Measurements from ENCODE around the gene AGER. TPM values are rescaled to one million over a fixed set of nuclear protein-coding genes. Genes with fewer than 3 reads are reported as not detected.
"Not testable (repeated sequence)": the region's sequence is repeated elsewhere in the genome, so short reads cannot be mapped to it uniquely, and the experiment has no call there.

Gene AGER
- total RNA-seq, 2 experiments from 2014 or later, result 20.7 to 22.0 TPM

- Mint-ChIP-seq H3K27ac (no peak within 1 kb of the TSS), H3K4me1 (peaks cover 32% of the 10 kb centered on the region), H3K4me3 (no peak within 1 kb of the TSS), H3K27me3 (peaks cover 50% of the 10 kb centered on the region), H3K36me3 (peaks cover 1% of the 10 kb centered on the region), H3K9me3 (ENCODE audit: low read depth) (no peaks in the 10 kb centered on the region)
- no peak for DNase-seq
- CTCF ChIA-PET, result interaction anchor here (1.1 to 1.6 kb wide), 4 partner anchors 21 to 43 kb away, joined by 3 to 5 read pairs (median 3); no protein-coding TSS in a partner anchor
- no peak for ATAC-seq
These were observed 31.9 kb downstream of the AGER start, which contains the start of gene PRRT1 for GRCh38 chr6:32151863-32152768. PRRT1 (minus strand) TSS chr6:32151939; CDS start chr6:32151827, 112 bp downstream.

GRCh38 chr6:32151181-32151862 is 32.7 kb downstream of the AGER start:
- DNase-seq (no peak), ATAC-seq (no peak)
- Mint-ChIP-seq H3K9me3 (ENCODE audit: low read depth) (no peaks in the 10 kb centered on the region), H3K36me3 (peaks cover 1% of the 10 kb centered on the region), H3K27ac (no peak overlapping the region), H3K4me1 (peaks cover 32% of the 10 kb centered on the region), H3K4me3 (no peak overlapping the region), H3K27me3 (peaks cover 57% of the 10 kb centered on the region)
- CTCF ChIA-PET, result interaction anchor here (1.4 to 1.6 kb wide), 3 partner anchors 21 to 44 kb away, joined by 3 to 5 read pairs (median 3); no protein-coding TSS in a partner anchor

GRCh38 chr6:32149932-32150870 is 33.9 kb downstream of the AGER start:
- Mint-ChIP-seq H3K4me1 (peaks cover 25% of the 10 kb centered on the region), H3K4me3 (no peak overlapping the region), H3K27ac (no peak overlapping the region), H3K9me3 (ENCODE audit: low read depth) (no peaks in the 10 kb centered on the region), H3K36me3 (no peaks in the 10 kb centered on the region), H3K27me3 (peaks cover 63% of the 10 kb centered on the region)
- ATAC-seq, result no peak
- DNase-seq, result no peak
- CTCF ChIA-PET, result interaction anchor here (1.4 kb wide), 1 partner anchor 27 kb away, joined by 3 read pairs; no protein-coding TSS in a partner anchor

GRCh38 chr6:32149092-32149755 is 34.8 kb downstream of the AGER start:
- H3K4me1 Mint-ChIP-seq, result peaks cover 19% of the 10 kb centered on the region
- H3K27me3 Mint-ChIP-seq, result peaks cover 63% of the 10 kb centered on the region
- peak overlapping the region; percentile 53 for H3K27ac Mint-ChIP-seq
- CTCF ChIA-PET, result interaction anchor here (0.8 kb wide), 1 partner anchor 21 kb away, joined by 3 read pairs; the partner anchor contains the start of gene ATF6B
- no peak for DNase-seq
- peak; percentile 5 for ATAC-seq
- H3K9me3 Mint-ChIP-seq (ENCODE audit: low read depth), result no peaks in the 10 kb centered on the region
- no peaks in the 10 kb centered on the region for H3K36me3 Mint-ChIP-seq
- peak overlapping the region; percentile 61 for H3K4me3 Mint-ChIP-seq

GRCh38 chr6:32148289-32149091 is 35.6 kb downstream of the AGER start:
- peak; percentile 74 for DNase-seq
- ATAC-seq, result peak; percentile 77
- H3K4me3 Mint-ChIP-seq, result peak overlapping the region; percentile 61
- H3K27ac Mint-ChIP-seq, result peak overlapping the region; percentile 53
- H3K36me3 Mint-ChIP-seq, result no peaks in the 10 kb centered on the region
- H3K4me1 Mint-ChIP-seq, result peaks cover 17% of the 10 kb centered on the region
- CTCF ChIA-PET, result interaction anchor here (0.7 to 1.4 kb wide), 3 partner anchors 16 to 240 kb away, joined by 3 to 4 read pairs (median 3); partner anchors contain the start of genes ATF6B and EGFL8
- peaks cover 63% of the 10 kb centered on the region for H3K27me3 Mint-ChIP-seq
- no peaks in the 10 kb centered on the region for H3K9me3 Mint-ChIP-seq (ENCODE audit: low read depth)

GRCh38 chr6:32147401-32148132 is 36.5 kb downstream of the AGER start:
- H3K27me3 Mint-ChIP-seq, result peaks cover 56% of the 10 kb centered on the region
- peaks cover 14% of the 10 kb centered on the region for H3K4me1 Mint-ChIP-seq
- ATAC-seq (no peak), DNase-seq (no peak)
- no peaks in the 10 kb centered on the region for H3K9me3 Mint-ChIP-seq (ENCODE audit: low read depth)
- CTCF ChIA-PET, result interaction anchor here (0.7 to 1.4 kb wide), 2 partner anchors 16 to 239 kb away, joined by 3 to 4 read pairs; partner anchors contain the start of gene EGFL8
- no peak overlapping the region for H3K27ac Mint-ChIP-seq
- no peaks in the 10 kb centered on the region for H3K36me3 Mint-ChIP-seq
- no peak overlapping the region for H3K4me3 Mint-ChIP-seq

GRCh38 chr6:32146687-32147086 is 37.4 kb downstream of the AGER start:
- Mint-ChIP-seq H3K27me3 (peaks cover 52% of the 10 kb centered on the region), H3K9me3 (ENCODE audit: low read depth) (no peaks in the 10 kb centered on the region), H3K4me1 (peaks cover 12% of the 10 kb centered on the region), H3K36me3 (no peaks in the 10 kb centered on the region), H3K4me3 (no peak overlapping the region), H3K27ac (no peak overlapping the region)
- DNase-seq (no peak), ATAC-seq (no peak)
- CTCF ChIA-PET, result interaction anchor here (1.4 kb wide), 1 partner anchor 17 kb away, joined by 4 read pairs; the partner anchor contains the start of gene EGFL8

GRCh38 chr6:32146287-32146686 is 37.8 kb downstream of the AGER start:
- DNase-seq, result no peak
- H3K9me3 Mint-ChIP-seq (ENCODE audit: low read depth), result no peaks in the 10 kb centered on the region
- H3K27me3 Mint-ChIP-seq, result peaks cover 50% of the 10 kb centered on the region
- ATAC-seq, result no peak
- H3K4me1 Mint-ChIP-seq, result peaks cover 12% of the 10 kb centered on the region
- H3K36me3 Mint-ChIP-seq, result no peaks in the 10 kb centered on the region
- H3K27ac Mint-ChIP-seq, result no peak overlapping the region
- no peak overlapping the region for H3K4me3 Mint-ChIP-seq
- CTCF ChIA-PET, result no interaction called here

GRCh38 chr6:32144238-32144637 is 39.8 kb downstream of the AGER start:
- peaks cover 36% of the 10 kb centered on the region for H3K27me3 Mint-ChIP-seq
- H3K36me3 Mint-ChIP-seq; CTCF ChIA-PET; H3K4me1 Mint-ChIP-seq; H3K27ac Mint-ChIP-seq; DNase-seq; H3K4me3 Mint-ChIP-seq; ATAC-seq; H3K9me3 Mint-ChIP-seq (ENCODE audit: low read depth): not testable (repeated sequence)

- H3K9me3 Mint-ChIP-seq (ENCODE audit: low read depth), result no peaks in the 10 kb centered on the region
- no peaks in the 10 kb centered on the region for H3K4me1 Mint-ChIP-seq
- ATAC-seq (no peak), DNase-seq (no peak)
- H3K36me3 Mint-ChIP-seq, result no peaks in the 10 kb centered on the region
- CTCF ChIA-PET, result interaction anchor here (1.2 kb wide), 2 partner anchors 9 to 21 kb away, joined by 3 to 5 read pairs; no protein-coding TSS in a partner anchor
- H3K27me3 Mint-ChIP-seq, result peaks cover 6% of the 10 kb centered on the region
- no peak overlapping the region for H3K4me3 Mint-ChIP-seq
- no peak overlapping the region for H3K27ac Mint-ChIP-seq
These were observed 43.5 kb downstream of the AGER start for GRCh38 chr6:32140420-32141046.

- H3K36me3 Mint-ChIP-seq, result no peaks in the 10 kb centered on the region
- H3K27me3 Mint-ChIP-seq, result peaks cover 8% of the 10 kb centered on the region
- ATAC-seq (no peak), DNase-seq (no peak)
- no peaks in the 10 kb centered on the region for H3K9me3 Mint-ChIP-seq (ENCODE audit: low read depth)
- H3K4me1 Mint-ChIP-seq, result no peaks in the 10 kb centered on the region
- CTCF ChIA-PET, result interaction anchor here (2.0 kb wide), 1 partner anchor 56 kb away, joined by 4 read pairs; no protein-coding TSS in a partner anchor
- no peak overlapping the region for H3K4me3 Mint-ChIP-seq
- H3K27ac Mint-ChIP-seq, result no peak overlapping the region
These were observed 44.5 kb downstream of the AGER start for GRCh38 chr6:32139590-32139989.
